Activated CD4-positive, alpha-beta T cell treated with anti-CD3 and anti-CD28 coated beads, Interleukin-2, Interleukin-6, amounts not matched to agents 100 ng/mL and 50 ng/mL, durations not matched to agents 16 hours and 8 hours (primary cell): ENCODE measurements around the gene FARP2.
"Not testable (repeated sequence)": the region's sequence is repeated elsewhere in the genome, so short reads cannot be mapped to it uniquely, and the experiment has no call there.

ENCODE experiments used
- DNase-seq: peaks from one replicate; pipeline ENCODE4 v3.0.0-alpha.2; 2020

FARP2 gene

GRCh38 chr2:241491549-241492173, 135.6 kb downstream of the FARP2 start:
- no peak for DNase-seq

- no peak for DNase-seq
Observed at GRCh38 chr2:241492174-241492565, 136.1 kb downstream of the FARP2 start.

GRCh38 chr2:241493092-241493491, 137.0 kb downstream of the FARP2 start:
- no peak for DNase-seq

GRCh38 chr2:241494311-241494908, 138.3 kb downstream of the FARP2 start:
- DNase-seq = no peak

- no peak for DNase-seq
Observed at GRCh38 chr2:241495172-241496002, 139.3 kb downstream of the FARP2 start.

GRCh38 chr2:241496003-241496707, 140.1 kb downstream of the FARP2 start:
- DNase-seq = no peak

GRCh38 chr2:241496904-241497877, 141.1 kb downstream of the FARP2 start:
- no peak for DNase-seq

- DNase-seq = no peak
Observed at GRCh38 chr2:241498115-241499070, 142.3 kb downstream of the FARP2 start.

GRCh38 chr2:241499146-241499965, 143.3 kb downstream of the FARP2 start:
- DNase-seq = no peak

- DNase-seq = no peak
Observed at GRCh38 chr2:241500016-241500415, 143.9 kb downstream of the FARP2 start.

- no peak for DNase-seq
Observed at GRCh38 chr2:241500431-241500975, 144.4 kb downstream of the FARP2 start.

GRCh38 chr2:241501099-241501541, 145.0 kb downstream of the FARP2 start:
- DNase-seq = no peak

GRCh38 chr2:241501551-241501950, 145.5 kb downstream of the FARP2 start:
- no peak for DNase-seq

- DNase-seq = no peak
Observed at GRCh38 chr2:241502281-241502680, 146.2 kb downstream of the FARP2 start.

- DNase-seq = no peak
Observed at GRCh38 chr2:241503776-241504392, 147.8 kb downstream of the FARP2 start.

GRCh38 chr2:241505086-241505780, 149.1 kb downstream of the FARP2 start:
- DNase-seq = no peak

- no peak for DNase-seq
Observed at GRCh38 chr2:241505781-241506201, 149.7 kb downstream of the FARP2 start.

GRCh38 chr2:241506317-241506716, 150.2 kb downstream of the FARP2 start:
- not testable (repeated sequence) for DNase-seq
